ENCODE measurements around the gene SORCS1.

DNA sequence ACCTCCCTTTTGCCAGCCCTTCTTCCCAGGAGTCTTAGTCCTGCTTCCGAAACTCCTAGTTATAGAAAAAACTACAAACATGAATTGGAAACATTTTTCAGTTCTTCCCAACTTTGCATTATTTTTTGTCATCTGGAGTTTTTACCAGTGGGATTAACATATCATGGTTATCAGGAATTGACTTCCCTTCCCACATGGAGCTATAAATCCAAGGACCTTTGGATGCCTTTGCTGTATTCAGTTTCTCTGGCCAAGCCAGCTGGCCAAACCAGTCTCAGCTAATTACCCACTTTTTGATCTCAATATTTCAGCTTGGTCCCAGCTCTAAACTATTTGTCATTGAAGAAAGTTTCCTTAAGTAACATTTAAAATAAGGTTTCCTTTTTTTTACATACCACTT is 570.6 kb downstream of the SORCS1 start:
- no peak for TF ChIP-seq CTCF (IDR thresholded peaks at IDR 0.05)
- TF ChIP-seq TEAD4 (IDR thresholded peaks at IDR 0.05; ENCODE audit: borderline replicate concordance, insufficient read depth) = no peak
- TF ChIP-seq, protein P1, sequence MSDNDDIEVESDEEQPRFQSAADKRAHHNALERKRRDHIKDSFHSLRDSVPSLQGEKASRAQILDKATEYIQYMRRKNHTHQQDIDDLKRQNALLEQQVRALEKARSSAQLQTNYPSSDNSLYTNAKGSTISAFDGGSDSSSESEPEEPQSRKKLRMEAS (IDR thresholded peaks at IDR 0.05; ENCODE audit: low read depth) = no peak
- TF ChIP-seq MXI1 (IDR thresholded peaks at IDR 0.05; ENCODE audit: low read depth, low read length) = no peak
- TF ChIP-seq NFIC (IDR thresholded peaks at IDR 0.05; ENCODE audit: borderline replicate concordance) = no peak
- no peak for TF ChIP-seq JUND (IDR thresholded peaks at IDR 0.05)
- TF ChIP-seq TAF1 (IDR thresholded peaks at IDR 0.05; ENCODE audit: borderline replicate concordance, low read depth, low read length) = no peak
- TF ChIP-seq, protein P2, sequence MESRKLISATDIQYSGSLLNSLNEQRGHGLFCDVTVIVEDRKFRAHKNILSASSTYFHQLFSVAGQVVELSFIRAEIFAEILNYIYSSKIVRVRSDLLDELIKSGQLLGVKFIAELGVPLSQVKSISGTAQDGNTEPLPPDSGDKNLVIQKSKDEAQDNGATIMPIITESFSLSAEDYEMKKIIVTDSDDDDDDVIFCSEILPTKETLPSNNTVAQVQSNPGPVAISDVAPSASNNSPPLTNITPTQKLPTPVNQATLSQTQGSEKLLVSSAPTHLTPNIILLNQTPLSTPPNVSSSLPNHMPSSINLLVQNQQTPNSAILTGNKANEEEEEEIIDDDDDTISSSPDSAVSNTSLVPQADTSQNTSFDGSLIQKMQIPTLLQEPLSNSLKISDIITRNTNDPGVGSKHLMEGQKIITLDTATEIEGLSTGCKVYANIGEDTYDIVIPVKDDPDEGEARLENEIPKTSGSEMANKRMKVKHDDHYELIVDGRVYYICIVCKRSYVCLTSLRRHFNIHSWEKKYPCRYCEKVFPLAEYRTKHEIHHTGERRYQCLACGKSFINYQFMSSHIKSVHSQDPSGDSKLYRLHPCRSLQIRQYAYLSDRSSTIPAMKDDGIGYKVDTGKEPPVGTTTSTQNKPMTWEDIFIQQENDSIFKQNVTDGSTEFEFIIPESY (IDR thresholded peaks at IDR 0.05; ENCODE audit: borderline replicate concordance, low read depth) = no peak
- TF ChIP-seq NRF1 (IDR thresholded peaks at IDR 0.05; ENCODE audit: low read depth, low read length) = no peak
- TF ChIP-seq EZH2phosphoT487 (IDR thresholded peaks at IDR 0.05; ENCODE audit: borderline replicate concordance, low read depth) = no peak
- TF ChIP-seq EP300 (IDR thresholded peaks at IDR 0.05; ENCODE audit: borderline replicate concordance in 1 of 2, low read depth in 1 of 2, low read length in 1 of 2) = no peak
